ENCODE results near the gene FRMD4A.

GRCh38 chr10:14146025-14146424, 184.7 kb downstream of the FRMD4A start:
- no peak for TF ChIP-seq CTCF (IDR thresholded peaks at IDR 0.05)
- TF ChIP-seq POLR2A (IDR thresholded peaks at IDR 0.05), result no peak
